GM18951 (cell line): Measurements from ENCODE around the gene TMC1.

Experiments
- POLR2A ChIP-seq: IDR thresholded peaks from 4 replicates; pipeline ENCODE4 v1.6.1; 2011; ENCODE audit warnings: mild to moderate bottlenecking; ENCODE audit not compliant: insufficient read length, insufficient read depth; ENCODE audit errors: extremely low read depth
- in situ Hi-C: fragments of 300-500 bp; cut with MboI; formaldehyde crosslinking; loops from one replicate; pipeline ENCODE4 v1.12.0; 2022; ENCODE audit warnings: low sequenced_read_pairs, mixed read lengths, inconsistent platforms; ENCODE audit not compliant: unreplicated experiment

TMC1 gene

DNA sequence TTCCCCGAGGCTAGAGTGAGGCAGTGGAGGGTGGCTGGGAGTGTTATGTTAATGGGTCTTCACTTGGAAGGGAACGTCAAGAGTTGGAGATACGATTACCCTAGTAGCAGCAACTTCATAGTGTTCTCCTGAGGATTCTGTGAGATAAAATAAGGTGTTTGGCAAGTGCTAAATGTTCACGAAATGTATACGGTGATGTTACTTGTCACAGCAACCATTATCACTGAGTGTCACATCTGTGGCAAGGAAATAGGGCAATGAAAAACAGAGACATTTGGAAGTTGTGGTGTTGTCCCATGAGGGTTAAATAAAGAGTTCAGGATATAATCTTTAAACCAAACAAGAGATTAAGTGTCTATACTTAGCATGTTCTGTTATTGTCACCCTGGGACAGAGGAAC, 248.1 kb downstream of the TMC1 start:
- no peak for TF ChIP-seq POLR2A
- in situ Hi-C loops: no loop called here

DNA sequence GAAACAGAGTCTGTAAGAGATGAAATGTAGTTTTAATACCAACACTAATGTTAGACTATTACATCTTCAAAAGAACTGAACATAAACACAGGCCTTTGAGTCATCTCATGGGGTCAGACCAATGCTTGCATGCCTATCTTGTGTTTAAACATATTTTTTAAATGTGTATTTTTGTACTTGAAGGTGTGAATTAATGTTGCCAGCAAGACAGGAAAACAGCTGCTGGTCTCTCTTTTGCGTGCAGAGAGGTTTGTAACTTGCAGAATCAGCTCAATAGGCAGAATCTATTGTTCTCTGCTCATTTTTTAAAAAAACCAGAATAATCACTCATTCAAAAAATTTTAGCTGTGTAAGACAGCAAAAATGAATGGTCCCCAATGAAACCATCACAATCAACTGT, 251.3 kb downstream of the TMC1 start:
- in situ Hi-C loops: no loop called here
- TF ChIP-seq POLR2A: no peak

DNA sequence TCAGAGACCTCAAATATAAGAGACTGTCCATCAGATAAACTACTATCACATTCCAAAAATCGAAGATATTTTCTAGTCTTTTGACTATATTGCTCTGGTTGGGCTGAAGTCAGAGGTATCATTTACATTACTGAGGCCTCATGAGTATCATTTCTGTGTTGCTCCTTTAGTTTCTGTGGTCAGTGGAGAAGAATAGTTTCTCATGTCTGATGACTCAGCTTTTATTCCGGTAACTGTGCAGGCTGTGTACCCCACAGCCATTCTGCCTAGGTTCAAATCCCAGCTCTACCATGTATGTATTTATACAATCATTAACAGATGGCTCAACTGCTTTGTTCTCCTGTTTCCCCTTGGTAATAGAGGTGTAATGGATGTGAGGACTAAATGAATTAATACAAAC, 252.2 kb downstream of the TMC1 start:
- TF ChIP-seq POLR2A: no peak
- in situ Hi-C loops: no loop called here

DNA sequence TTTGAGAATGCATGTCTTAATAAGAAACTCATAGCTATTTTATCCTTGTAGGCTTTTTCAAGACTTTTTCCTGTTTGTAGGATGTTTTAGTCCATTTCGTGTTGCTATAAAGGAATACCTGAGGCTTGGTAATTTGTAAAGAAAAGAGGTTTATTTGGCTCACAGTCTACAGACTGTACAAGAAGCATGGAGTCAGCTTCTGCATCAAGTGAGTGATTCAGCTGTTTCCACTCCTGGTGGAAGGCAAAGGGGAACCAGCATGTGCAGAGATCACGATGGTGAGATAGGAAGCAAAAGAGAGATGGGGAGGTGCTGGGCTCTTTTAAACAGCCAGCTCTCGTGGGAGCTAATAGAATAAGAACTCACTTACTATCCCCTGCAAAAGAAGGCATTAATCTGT, 254.2 kb downstream of the TMC1 start:
- TF ChIP-seq POLR2A: no peak
- in situ Hi-C loops: no loop called here

DNA sequence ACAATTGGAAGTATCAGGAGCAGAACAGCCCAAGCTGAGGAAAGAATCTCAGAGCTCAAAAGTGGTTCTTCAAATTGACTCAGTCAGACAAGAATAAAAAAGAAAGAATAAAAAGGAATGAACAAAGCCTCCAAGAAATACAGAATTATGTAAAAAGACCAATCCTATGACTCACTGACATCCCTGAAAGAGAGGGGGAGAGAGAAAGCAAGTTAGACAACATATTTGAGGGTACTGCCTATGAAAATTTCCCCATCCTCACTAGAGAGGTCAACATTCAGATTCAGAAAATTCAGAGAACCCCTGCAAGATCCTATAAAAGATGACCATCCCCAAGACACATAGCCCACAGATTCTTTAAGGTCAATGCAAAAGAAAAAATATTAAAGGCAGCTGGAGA, 258.2 kb downstream of the TMC1 start:
- in situ Hi-C loops: no loop called here

DNA sequence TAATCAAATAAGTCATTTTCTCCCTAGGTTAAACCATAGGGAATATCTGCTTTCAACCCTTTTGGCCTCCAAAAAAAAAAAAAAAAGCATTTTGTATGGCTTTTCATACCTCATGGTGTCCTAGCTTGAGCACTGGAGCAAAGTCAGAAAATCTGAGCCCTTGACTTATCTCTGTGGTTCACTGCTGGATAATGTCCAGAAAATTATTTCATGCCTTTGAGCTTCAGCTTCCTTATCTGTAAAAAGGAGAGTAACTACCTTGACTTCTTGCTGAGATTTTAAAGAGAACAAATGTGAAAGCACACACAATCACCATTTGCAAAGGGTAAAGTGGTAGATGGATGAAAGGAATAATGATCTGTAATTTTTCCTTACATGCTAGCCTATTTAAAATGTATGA, 265.5 kb downstream of the TMC1 start:
- no peak for TF ChIP-seq POLR2A
- in situ Hi-C loops: no loop called here

More for the DNA sequence above, 258.2 kb downstream of the TMC1 start:
- TF ChIP-seq POLR2A: no peak

DNA sequence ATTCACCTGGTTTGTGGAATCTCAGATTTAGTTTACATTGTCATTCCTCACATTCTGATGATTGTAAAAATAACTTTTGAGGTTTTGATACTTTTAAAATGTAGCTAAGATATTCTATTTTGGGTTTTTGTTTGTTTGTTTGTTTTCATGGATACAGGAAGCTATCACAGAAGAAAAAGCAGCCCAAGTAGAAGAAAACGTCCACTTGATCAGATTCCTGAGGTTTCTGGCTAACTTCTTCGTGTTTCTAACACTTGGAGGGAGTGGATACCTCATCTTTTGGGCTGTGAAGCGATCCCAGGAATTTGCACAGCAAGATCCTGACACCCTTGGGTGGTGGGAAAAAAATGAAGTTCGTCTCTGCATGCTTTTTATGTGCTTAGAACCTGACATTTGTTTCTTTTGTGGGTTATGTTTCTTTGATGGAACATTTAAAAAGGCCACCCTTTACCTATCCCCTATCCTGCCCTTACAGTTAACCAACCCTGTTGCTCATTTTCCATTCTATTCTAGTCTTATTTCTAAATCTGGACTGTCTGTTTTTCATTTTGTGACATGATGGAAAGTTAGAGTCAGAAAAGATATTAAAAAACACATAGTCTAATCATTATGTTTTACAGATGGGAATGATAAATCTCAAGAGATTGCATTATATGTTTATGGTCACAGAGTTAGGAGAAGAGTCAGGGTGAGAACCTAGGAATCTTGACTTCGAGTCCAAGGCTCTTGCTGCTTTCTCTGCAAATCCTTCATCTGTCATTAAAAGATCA, 267.7 kb downstream of the TMC1 start:
- in situ Hi-C loops: no loop called here
- no peak for TF ChIP-seq POLR2A

DNA sequence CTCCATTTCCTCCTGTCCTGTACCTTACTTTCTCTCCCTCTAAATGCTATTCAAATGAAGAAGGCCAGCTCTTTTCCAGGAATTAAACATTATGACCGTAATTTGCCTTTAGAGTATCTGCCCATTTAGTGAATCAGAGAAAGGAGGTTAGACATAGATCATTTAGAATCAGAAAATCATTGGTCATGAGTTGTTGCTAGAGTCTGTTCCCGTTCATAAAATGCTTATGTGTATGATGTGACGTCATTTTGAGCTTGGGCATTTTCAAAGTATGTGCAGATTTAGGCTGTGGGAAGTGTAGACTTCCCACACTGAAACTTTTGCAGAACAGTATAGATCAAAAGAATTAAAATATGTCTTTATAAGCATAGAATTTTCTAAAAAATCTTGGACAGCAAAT, 268.5 kb downstream of the TMC1 start:
- TF ChIP-seq POLR2A: no peak
- in situ Hi-C loops: no loop called here

DNA sequence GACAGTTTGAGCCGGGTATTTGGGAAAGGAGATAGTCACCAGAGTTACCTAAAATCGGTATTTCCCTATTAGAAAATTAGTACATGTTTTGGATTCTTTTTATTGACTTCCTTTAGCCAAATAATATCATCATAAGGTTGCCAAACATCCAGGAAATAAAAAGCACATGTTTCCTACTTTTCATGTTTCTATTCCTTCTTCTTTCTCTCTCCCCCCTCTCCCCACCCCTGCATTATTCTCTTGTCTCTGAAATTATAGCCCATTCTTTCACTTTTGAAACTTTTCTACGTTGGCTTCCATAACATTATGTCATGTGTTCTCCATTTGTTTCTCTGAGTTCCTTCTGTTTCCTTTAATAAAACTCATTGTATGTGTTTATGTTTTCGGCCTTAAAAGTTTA, 269.6 kb downstream of the TMC1 start:
- in situ Hi-C loops: no loop called here
- no peak for TF ChIP-seq POLR2A

DNA sequence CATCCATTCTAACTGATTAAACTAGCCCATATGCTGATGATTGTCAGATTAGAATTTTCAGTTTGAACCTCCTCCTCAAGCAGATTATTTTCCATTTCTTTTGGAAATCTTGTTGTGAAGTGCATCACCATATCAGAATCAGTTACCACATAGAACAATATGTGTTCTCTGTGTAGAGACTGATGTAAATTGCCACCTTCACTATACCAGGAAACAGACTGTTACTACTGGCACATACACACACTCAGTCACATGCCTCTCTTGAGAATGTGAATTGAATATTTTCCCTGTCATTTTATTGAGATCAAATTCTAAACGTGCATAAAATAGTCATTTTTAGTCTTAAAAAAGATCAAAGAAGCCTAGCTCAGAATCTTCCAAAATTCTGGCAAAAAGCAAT, 270.0 kb downstream of the TMC1 start:
- in situ Hi-C loops: no loop called here
- no peak for TF ChIP-seq POLR2A

DNA sequence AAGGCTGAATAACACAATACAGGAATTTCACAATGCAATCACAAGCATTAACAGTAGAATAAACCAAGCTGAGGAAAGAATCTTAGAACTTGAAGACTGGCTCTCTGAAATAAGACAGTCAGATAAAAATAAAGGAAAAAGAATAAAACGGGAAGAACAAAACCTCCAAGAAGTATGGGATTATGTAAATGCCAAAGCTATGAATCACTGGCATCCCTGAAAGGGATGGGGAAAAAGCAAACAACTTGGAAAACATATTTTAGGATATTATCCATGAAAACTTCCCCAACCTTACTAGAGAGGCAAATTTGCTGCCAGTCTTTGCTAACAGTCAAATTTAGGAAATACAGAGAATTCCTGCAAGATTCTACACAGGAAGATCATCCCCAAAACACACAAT, 273.5 kb downstream of the TMC1 start:
- in situ Hi-C loops: no loop called here
- TF ChIP-seq POLR2A: no peak

DNA sequence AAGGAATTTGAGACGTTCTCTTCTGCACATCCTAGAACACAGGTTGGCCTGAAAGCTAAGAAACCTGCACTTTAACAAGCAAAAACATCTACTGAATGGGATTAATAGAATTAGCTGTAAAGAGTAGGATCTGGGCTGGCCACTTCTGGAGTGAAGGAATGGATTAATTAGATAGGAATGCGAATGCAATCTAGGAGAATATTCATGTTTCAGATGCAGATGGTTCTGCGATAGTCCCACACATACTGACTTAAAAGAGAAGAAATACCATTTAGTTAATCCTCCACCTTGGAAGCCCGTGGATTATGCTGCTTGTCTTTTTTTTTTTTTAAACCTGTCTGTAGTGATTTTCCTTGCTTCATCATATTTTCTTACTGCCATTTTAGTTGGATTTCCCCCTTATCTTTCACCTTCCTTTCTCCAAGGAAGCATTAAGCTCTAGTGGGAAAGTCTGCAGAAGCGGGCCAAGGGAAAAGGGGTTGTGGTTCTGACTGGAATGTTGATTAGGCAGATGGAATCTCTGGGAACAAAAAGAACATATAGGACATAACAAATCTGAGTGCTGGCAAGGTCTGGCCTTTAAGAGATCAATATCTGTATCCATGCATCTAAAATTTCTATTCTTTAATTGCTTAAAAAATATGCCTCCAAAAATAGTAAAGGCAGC, 279.1 kb downstream of the TMC1 start:
- no peak for TF ChIP-seq POLR2A
- in situ Hi-C loops: loop anchor here (25.0 kb wide), 2 partner anchors 513 to 763 kb away; no protein-coding TSS in a partner anchor

DNA sequence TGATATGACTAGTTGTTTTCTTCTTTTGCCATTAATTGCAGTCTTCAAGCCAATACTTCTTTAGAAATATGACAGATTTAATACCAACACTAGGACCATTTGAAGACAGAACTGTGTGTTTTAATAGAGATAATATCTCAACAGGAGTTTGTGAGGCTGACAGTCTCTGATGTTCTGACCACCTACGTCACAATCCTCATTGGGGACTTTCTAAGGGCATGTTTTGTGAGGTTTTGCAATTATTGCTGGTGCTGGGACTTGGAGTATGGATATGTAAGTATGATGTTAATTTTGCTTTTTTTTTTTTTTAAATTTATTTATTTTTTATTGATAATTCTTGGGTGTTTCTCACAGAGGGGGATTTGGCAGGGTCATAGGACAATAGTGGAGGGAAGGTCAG, 283.8 kb downstream of the TMC1 start:
- TF ChIP-seq POLR2A: no peak
- in situ Hi-C loops: loop anchor here (25.0 kb wide), 2 partner anchors 518 to 768 kb away; no protein-coding TSS in a partner anchor

DNA sequence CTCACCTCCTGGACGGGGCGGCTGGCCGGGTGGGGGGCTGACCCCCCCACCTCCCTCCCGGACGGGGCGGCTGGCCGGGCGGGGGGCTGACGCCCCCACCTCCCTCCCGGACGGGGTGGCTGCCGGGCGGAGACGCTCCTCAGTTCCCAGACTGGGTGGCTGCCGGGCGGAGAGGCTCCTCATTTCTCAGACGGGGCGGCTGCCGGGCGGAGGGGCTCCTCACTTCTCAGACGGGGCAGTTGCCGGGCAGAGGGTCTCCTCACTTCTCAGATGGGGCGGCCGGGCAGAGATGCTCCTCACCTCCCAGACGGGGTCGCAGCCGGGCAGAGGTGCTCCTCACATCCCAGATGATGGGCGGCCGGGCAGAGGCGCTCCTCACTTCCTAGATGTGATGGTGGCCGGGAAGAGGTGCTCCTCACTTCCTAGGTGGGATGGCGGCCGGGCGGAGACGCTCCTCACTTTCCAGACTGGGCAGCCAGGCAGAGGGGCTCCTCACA, 285.0 kb downstream of the TMC1 start:
- in situ Hi-C loops: loop anchor here (25.0 kb wide), 2 partner anchors 519 to 769 kb away; no protein-coding TSS in a partner anchor

DNA sequence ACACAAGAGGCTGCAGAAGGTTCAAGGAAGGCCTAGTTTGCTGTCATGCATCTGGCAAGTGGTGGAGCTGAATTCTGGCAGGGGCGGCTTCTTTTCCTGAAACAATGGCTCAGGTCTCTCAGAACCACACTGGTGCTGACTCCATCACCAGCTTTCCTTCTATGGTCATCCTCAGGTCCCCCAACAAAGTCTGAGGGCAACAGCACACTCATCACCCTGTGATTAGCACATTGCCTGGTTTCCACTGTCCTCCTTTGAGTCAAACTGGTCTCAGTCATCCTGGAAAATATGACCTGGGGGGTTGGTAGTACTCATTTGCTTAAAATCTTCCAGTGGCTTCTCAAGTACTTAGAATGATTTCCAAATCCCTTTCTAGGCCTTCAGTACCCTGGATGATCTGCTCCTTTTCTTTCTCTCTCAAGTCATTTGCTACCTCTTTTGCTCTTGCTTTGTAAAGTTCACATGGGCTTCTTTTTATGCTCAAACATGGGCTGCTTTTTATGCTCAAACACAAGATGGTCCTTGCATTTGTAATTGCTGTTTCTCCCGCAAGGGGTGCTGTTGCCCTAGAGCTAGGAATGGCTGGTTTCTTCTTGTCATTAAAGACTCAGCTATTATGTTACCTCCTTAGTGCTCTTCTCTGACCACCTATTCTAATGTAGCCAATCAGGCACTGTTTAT, 286.5 kb downstream of the TMC1 start:
- no peak for TF ChIP-seq POLR2A
- in situ Hi-C loops: loop anchor here (25.0 kb wide), 2 partner anchors 521 to 771 kb away; no protein-coding TSS in a partner anchor
